Raji (cell line): ENCODE data around the gene OMP.

Experiments
- POLR2A ChIP-seq: IDR thresholded peaks from 2 replicates; pipeline ENCODE4 v1.6.1; 2011; ENCODE audit warnings: low read depth, low read length, control low read depth; ENCODE audit not compliant: insufficient read depth

Gene OMP

DNA sequence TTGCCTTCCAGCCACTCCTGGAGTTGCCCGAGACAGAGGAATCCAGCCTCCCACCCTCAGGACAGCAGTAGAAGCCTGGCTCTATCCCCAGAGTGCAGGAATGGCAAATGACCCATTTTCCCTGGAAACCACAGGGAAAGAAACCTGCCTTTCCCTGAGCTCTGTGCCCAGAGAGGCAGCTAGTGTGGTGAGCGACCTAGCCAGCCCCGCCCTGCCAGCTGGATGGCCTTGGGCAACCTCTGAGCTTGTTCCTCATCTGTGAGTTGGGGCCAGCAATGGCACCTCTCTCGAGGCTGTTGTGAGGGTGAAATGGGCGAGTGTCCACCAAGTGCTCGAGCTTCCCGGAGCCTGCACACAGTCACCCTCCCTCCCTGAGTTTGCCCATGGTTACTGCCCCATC, 3.7 kb downstream of the OMP start:
- no peak for TF ChIP-seq POLR2A

DNA sequence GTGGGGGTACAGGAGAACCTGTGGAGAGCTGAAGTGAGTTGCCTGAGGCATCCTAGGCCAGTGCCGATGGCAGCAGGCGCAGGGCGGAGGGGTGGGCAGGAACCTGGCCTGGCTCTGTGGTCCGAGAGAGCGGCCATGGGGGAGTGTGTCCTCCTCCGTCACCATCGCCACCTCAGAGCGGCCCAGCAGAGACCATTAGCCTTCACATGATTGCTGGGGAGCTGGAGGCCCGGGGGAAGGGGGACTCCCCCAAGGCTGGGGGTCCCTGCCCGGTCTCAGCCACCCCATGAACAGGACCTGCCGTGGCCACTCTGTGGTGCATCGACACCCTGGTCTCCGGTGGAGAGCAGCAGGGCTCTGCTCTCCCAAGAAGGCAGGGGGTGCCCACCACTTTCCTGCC, 4.1 kb downstream of the OMP start:
- TF ChIP-seq POLR2A, result no peak

DNA sequence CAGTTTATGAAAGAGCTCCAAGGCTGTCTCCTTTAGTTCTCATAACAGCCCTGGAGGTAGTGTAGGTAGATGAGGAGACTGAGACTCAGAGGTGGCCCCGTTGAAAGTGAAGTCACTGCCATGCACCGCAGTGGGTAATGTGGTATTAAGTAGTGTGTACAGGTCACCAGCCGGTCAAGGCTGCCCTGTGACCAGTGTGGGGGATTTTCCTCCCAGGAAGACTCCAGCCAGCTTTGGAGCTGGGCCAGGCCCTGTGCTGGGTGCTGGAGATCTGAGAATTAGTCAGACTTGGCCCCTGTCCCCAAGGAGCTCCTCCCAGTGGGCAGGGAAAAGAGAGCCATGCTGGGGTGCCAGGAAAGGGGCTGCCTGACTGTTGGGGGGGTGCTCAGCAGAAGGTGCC, 5.3 kb downstream of the OMP start:
- no peak for TF ChIP-seq POLR2A

DNA sequence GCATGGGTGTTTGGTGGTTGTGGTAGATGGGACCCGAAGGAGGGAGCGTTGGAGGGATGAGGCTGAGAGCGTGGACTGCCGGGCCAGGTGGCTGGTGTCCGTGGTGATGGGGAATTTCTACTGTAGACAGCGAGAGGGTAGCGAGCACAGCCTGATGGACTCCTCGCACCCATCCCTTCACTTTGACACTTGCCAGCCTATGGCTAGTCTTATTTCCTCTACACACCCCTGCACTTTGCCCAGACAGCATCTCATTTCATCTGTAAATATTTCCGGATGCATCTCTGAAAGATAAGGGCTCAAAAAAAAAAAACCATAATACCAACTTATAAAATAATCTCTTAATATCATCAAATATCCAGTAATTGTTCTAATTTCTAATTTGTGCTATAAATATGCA, 5.8 kb downstream of the OMP start:
- TF ChIP-seq POLR2A, result no peak

DNA sequence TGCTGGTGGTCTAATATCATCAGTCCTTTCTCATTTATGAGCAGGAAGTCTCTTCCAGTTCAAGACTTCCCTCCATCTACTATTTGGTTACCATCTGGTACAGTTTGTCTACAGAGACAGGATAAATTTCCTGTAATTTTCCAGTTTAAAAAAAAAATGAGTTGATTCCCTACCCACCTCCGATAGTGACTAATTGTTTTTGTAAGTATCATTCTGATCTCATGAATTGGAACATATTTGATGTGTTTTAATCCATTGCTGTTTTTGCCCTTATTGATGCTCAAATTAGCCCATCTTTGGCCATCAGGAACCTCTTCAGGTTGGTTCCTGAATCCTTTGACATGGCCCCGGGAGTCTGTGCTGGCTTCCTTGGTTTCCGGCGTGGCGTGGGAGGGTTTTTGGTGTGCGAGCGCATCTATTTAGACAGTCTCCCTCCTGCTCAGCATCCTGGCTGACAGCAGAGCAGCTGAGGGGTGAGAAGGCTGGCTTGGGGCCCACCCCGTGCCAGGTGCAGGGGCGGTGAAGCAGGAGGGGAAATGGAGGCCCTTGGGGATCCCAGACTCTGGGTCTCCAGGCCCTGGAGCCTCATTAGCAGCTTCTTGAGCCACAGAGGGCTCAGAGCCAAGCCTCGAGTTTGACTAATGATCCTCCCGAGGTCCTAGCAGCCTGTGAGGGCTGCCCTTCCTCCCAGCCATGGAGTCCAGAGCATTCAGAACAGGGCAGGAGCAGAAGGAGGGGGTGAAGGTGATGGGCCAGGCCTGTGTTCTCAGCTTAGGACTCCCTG, 6.8 kb downstream of the OMP start:
- no peak for TF ChIP-seq POLR2A

DNA sequence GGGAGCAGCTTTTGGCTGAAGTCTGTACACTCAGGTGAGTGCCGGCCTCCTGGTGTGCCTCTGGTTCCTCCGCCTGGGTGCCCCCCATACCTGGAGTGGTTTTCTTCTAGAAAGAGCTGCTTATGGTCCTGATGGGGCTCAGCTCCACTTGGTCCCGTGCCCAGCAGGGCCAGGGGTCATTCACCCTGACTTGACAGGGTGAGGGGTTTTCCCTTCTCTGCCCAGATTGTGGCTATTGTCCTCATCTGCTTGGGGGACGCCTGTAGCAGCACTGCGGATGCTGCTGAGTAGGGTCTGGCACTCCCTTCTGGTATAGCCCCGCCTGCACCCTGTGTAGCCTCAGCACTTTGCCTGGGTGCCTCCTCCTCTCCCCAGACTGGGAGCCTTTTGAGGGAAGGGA, 8.2 kb downstream of the OMP start:
- no peak for TF ChIP-seq POLR2A

DNA sequence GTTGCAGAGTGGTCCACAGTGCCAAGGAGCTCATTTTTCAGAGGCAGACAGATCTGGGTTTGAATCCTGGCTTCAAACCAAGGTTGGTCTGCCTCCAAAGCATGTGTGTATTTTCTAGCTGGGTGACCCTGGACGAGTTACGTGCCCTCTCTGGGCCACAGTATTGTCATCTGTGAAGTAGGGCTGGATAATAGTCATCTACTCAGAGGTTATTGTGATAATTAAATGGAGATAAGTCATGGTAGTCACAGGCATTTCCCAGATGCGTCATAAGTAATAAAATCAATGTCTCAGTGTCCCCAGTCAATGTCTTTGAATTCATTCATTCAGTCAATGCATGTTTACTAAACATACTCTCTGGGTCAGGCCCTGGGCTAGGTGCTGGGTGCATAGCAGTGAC, 8.6 kb downstream of the OMP start:
- no peak for TF ChIP-seq POLR2A

DNA sequence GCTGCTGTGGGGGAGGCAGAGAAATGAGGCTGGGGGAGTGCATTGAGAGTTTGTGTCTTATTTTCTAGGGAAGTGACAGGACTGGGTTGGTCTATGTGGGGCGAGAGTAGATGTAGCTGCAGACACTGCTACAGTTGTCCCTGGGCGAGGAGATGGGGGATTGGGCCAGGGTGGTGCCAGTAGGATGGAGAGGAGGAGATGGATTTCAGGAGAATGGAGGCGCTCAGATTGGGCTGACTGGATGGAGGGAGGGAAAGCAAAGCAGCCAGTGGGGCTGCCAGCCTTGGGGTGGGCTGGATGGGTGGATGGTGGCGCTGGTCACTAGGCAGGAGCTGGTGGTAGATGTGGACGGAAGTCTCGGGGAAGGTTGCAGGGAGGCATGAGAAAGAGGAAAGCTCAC, 9.3 kb downstream of the OMP start:
- TF ChIP-seq POLR2A, result no peak

DNA sequence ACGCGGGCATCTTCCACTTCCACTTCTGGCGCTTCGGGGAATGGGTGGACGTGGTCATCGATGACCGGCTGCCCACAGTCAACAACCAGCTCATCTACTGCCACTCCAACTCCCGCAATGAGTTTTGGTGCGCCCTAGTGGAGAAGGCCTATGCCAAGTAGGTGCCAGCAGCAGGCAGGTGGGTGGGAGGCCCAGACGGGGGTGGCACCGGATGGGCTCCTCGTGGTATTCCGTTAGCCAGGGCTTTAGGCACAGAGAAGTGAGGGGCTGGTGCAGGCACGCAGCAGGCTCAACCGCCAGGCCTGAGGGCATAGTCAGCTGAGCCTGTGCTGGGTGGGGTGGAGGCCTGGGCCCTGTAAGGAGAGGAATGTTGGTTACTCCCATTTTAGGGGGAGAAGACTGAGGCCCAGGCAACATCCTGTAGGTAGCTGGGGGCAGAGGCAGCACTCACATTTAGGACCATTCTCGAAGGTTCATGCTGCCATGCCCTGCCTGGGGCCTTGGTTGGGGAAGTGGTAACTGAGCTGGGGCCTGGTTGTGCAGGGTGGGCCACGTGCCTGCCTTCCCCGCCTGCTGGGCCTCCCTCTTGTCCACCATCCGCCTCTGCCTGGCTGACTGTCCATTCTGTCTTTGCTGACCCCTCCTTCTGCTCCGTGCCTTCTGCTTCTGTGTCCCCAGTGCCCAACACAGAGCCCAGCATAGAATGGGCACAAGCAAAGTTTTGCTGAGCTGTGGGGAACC, 10.2 kb downstream of the OMP start:
- TF ChIP-seq POLR2A, result no peak

DNA sequence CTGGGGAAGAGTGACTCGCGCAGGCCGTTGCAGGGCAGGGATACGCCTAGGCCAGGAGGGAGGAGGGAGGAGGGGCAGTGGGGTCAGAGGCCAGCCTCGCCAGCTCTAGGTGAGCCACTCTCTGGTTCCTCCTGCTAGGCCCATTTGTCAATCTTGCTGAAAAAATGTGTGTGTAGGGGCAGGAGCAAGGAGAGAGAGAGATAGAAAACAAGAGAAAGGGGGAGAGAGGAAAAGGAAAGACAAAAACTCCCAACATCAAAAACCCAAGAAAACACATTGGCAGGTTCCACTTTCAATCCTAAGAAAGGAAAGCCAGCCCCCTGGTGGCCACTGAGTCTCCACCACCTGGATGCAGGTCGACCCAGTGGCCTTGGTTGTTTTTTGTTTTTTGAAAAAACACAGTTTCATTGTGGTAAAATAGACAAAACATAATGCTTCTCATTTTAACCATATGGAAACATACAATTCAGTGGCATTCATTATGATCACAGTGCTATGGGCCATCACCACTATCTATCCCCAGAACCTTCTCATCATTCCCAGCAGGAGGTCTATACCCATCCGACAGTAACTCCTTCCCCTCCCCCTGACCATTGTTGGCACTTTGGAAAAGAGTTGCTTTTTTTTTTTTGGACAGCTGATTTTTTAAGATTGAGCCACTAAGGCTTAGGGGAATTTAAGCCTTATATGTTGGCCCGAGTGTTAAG, 10.9 kb downstream of the OMP start:
- no peak for TF ChIP-seq POLR2A

DNA sequence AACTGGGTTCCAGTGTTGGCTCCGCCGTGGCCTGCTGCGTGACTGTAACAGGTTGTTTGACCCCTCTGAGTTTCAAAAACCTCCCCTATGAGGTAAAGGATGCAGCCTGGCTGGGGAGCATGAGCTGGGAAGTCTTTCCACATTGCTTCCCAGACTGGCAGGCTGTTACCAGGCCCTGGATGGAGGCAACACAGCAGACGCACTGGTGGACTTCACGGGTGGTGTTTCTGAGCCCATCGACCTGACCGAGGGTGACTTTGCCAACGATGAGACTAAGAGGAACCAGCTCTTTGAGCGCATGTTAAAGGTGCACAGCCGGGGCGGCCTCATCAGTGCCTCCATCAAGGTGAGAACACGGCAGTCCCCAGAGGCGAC, 11.4 kb downstream of the OMP start:
- no peak for TF ChIP-seq POLR2A

DNA sequence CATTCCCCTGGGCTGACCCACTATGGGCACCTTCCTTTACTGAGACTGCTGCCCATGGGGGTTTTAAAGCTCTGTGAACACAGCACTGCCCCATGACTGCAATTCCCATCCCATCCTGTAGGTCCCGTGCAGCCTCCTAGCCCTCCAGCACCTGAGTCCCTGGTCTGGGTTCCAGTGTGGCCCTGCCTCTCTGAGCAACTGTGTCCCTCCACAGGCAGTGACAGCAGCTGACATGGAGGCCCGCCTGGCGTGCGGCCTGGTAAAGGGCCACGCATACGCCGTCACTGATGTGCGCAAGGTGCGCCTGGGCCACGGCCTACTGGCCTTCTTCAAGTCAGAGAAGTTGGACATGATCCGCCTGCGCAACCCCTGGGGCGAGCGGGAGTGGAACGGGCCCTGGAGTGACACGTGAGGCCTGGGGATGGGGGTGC, 12.6 kb downstream of the OMP start:
- no peak for TF ChIP-seq POLR2A

DNA sequence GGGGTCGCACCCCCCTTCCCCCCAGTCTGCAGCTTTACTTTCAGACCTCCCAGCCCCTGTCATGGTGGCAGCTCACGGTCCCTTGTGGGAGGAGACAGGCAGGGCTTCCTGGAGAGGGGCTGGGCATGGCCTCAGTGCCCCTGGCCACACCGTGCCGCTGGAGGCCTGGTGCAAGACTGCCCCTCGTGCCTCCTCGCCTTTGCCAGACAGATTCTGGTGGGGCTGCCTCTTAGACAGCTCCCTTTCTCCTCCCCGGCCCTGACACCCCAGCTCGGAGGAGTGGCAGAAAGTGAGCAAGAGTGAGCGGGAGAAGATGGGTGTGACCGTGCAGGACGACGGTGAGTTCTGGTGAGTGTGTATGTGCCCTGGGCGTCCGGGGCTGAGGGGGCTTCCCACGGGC, 13.3 kb downstream of the OMP start:
- TF ChIP-seq POLR2A, result no peak

DNA sequence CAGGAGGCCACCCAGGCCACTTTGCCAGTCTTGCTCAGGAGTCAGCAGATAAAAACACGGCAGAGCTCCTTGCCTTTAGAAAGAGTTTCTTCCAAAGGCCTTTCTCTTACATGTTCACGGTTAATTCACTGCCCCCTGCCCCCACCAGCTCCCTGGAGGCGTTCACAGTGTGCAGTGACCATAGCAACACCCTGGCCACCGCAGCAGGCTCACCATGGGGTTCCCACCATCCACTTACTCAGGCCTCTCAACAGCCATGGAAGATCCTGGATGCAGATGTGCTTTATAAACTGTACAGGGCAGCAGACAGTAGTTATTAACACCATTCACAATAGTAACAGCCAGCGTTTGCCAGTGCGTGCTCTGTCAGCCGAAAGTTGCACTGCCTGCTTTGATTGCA, 14.9 kb downstream of the OMP start:
- no peak for TF ChIP-seq POLR2A

DNA sequence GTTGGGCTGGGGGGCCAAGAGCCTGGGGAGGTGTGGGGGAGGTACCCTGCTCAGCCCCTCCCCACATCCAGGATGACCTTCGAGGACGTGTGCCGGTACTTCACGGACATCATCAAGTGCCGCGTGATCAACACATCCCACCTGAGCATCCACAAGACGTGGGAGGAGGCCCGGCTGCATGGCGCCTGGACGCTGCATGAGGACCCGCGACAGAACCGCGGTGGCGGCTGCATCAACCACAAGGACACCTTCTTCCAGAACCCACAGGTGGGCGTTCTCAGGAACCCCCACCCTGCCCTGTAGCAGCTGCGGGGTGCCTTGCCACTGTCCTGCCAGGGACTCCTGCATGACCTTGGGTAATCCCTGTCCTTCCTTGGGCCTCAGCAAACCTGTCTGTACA, 15.4 kb downstream of the OMP start:
- TF ChIP-seq POLR2A, result no peak

DNA sequence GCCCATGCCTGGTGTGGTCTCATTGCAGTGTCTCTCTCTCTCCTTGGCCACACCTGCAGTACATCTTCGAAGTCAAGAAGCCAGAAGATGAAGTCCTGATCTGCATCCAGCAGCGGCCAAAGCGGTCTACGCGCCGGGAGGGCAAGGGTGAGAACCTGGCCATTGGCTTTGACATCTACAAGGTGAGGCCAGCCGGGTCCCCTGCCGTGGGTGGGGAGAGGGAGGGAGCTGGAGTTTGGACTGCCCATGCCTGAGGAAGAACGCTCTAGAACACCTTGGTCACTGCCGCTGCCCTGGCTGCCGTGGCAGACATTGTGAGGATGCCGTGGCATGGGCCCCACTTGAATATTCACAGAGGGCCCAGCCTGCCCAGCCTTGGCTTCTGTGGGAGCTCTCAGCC, 16.3 kb downstream of the OMP start:
- no peak for TF ChIP-seq POLR2A

DNA sequence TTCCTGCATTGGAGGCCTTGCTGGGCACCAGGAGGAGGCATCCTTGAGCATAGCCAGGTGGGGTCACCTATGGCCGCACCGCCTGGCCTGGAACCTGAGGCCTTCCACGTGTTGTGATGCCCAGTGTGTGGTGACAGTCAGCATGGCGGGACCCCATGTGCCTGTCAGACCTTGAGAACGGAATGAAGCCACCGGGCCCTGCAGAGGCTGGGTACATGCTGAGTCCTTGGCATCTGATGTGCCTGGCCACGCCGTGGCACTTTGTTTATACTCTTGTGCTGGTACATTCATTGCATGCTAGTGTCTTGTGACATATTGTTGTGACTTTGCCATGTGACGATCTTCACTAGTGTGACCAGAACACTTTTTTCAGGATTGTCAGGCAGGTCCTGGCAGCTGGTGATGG, 16.9 kb downstream of the OMP start:
- no peak for TF ChIP-seq POLR2A

DNA sequence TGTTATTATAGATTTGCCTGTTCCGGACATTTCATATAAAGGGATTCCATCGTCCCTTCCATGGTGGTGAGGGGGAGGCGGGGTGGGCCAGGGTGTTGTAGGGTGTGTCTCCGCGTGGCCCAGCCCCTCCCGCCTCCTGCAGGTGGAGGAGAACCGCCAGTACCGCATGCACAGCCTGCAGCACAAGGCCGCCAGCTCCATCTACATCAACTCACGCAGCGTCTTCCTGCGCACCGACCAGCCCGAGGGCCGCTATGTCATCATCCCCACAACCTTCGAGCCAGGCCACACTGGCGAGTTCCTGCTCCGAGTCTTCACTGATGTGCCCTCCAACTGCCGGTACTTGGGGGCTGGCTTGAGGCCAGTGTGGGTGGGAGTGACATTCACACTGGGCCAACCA, 17.9 kb downstream of the OMP start:
- no peak for TF ChIP-seq POLR2A
